Stimulated activated memory B cell treated with anti-CD40 and anti-IgM and Interleukin-4, amounts not matched to agents 10 μg/mL and 1 μg/mL and 100 μg/mL, for 72 hours (primary cell): ENCODE measurements around the gene PYY.

ENCODE experiments used
- ATAC-seq: fragments of 150-1000 bp; cut with Tn5 transposase; 2 replicates; pipeline ENCODE4 v1.10.0; 2021
- H3K27ac Mint-ChIP-seq: one replicate; pipeline ENCODE4 v1.8.0; 2022; ENCODE audit warnings: mild to moderate bottlenecking, mixed read lengths
- H3K27me3 Mint-ChIP-seq: one replicate; pipeline ENCODE4 v1.8.0; 2022; ENCODE audit warnings: mixed read lengths
- H3K36me3 Mint-ChIP-seq: one replicate; pipeline ENCODE4 v1.8.0; 2022; ENCODE audit warnings: mixed read lengths
- H3K4me1 Mint-ChIP-seq: one replicate; pipeline ENCODE4 v1.8.0; 2022; ENCODE audit warnings: mixed read lengths
- H3K4me3 Mint-ChIP-seq: one replicate; pipeline ENCODE4 v1.8.0; 2022; ENCODE audit warnings: mild to moderate bottlenecking, moderate library complexity, mixed read lengths
- H3K9me3 Mint-ChIP-seq: one replicate; pipeline ENCODE4 v1.8.0; 2022; ENCODE audit warnings: mixed read lengths

Gene PYY

DNA sequence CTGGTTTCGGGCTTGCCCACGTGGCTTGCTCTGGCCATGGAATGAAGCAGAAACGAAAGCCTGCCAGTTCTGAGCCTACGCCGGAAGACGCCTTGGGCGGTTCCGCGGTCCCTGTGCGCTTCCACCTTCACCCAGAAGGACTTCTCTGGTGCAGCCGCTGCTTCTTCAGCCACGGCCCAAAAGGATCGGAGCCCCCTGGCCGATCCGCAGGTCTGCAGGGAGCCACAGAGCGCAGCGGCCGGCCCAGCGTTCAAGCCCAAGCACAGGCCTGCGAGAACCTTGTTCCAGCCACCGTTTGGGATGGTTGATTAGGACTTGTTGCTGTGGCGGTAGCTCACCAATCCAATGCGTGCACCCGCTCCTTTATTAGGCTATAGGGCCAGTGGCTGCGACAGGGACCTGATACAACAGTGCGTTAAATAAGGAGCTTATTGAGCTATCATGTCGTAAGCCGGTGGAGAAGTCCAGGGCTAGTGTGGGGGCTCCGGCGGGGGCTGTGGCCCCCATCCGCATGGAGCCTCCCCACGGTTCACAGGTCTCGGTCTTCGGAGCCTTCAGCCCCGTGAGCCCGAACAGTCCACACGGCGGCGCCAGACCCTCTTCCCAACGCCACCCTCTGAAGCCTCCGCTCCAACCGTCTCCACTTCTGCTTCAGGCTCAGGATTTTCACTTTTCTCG, 36.3 kb downstream of the PYY start:
- Mint-ChIP-seq H3K4me1 (peaks cover 12% of the 10 kb centered on the region), H3K4me3 (peak overlapping the region; percentile 67), H3K9me3 (no peaks in the 10 kb centered on the region), H3K27ac (peak overlapping the region; percentile 30), H3K27me3 (peaks cover 8% of the 10 kb centered on the region), H3K36me3 (no peaks in the 10 kb centered on the region)
- peak; percentile 73 for ATAC-seq

DNA sequence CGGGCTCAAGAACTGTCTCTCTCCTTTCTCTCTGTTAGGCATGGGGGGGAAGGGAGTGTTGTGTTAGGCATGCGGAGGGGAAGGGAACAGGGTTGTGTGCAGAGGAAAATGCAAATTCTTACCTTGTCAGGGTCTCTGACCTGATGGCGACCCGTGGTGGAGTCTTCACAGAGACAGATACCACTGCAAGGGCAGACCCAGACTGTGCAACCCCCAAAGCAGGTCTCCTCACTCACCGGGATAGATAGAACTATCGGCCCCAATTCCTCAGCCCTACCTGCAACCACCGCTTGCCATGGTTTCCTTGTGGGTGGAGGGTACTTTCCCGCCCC, 36.8 kb downstream of the PYY start:
- peak overlapping the region; percentile 67 for H3K4me3 Mint-ChIP-seq
- peaks cover 8% of the 10 kb centered on the region for H3K27me3 Mint-ChIP-seq
- H3K9me3 Mint-ChIP-seq, result no peaks in the 10 kb centered on the region
- H3K27ac Mint-ChIP-seq, result peak overlapping the region; percentile 30
- ATAC-seq, result no peak
- H3K4me1 Mint-ChIP-seq, result peaks cover 12% of the 10 kb centered on the region
- H3K36me3 Mint-ChIP-seq, result no peaks in the 10 kb centered on the region

- Mint-ChIP-seq H3K4me1 (peaks cover 12% of the 10 kb centered on the region), H3K36me3 (no peaks in the 10 kb centered on the region), H3K4me3 (no peak overlapping the region), H3K27ac (no peak overlapping the region), H3K9me3 (no peaks in the 10 kb centered on the region), H3K27me3 (peaks cover 8% of the 10 kb centered on the region)
- ATAC-seq, result no peak
Observed at GRCh38 chr17:43916385-43916784, 37.4 kb downstream of the PYY start.

GRCh38 chr17:43915559-43915958, 38.2 kb downstream of the PYY start:
- Mint-ChIP-seq H3K36me3 (no peaks in the 10 kb centered on the region), H3K4me1 (peaks cover 12% of the 10 kb centered on the region), H3K27me3 (peaks cover 4% of the 10 kb centered on the region), H3K27ac (no peak overlapping the region), H3K4me3 (no peak overlapping the region), H3K9me3 (no peaks in the 10 kb centered on the region)
- ATAC-seq, result no peak

DNA sequence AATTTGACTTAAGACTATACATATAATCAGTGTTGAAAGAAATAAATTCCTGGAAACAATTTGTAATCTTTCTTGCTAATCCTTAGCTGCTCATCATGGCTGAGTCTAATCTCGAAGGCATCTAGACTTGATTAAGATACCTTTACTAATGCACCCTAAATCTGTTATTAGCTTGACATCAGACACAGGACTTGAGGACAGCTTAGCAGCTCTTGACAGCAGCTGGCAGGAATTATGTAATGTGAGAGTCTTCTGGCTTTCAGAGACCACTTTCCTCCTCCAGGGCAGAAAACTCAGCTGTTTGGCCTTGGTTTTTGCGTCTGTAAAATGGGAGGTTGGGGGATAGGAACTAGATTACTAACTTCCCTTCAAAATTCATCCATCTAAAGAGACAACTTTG, 39.3 kb downstream of the PYY start:
- no peak for ATAC-seq
- Mint-ChIP-seq H3K27me3 (no peaks in the 10 kb centered on the region), H3K27ac (no peak overlapping the region), H3K4me1 (peaks cover 12% of the 10 kb centered on the region), H3K36me3 (no peaks in the 10 kb centered on the region), H3K9me3 (no peaks in the 10 kb centered on the region), H3K4me3 (no peak overlapping the region)

DNA sequence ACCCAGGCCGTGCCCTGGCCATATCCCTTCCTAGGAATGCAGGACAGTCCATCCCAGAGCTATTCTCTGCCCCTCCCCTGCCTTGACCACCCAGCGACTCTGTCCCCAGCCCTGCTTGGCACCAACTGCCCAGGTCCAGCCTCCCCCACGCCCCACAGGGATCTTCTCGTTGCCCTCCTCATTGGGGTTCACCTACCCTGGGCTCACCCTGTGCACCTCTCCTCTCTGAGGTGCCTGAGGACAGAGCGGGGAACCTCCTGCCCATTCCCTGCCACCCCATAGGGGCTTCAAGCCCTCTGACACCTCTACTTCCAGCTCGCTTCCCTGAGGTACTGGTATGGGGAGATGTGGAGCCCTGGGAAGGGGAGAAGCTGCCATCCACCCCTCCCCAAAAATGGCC, 40.2 kb downstream of the PYY start:
- no peak overlapping the region for H3K4me3 Mint-ChIP-seq

GRCh38 chr17:43912635-43913304, 41.0 kb downstream of the PYY start:
- no peaks in the 10 kb centered on the region for H3K36me3 Mint-ChIP-seq
- no peak for ATAC-seq

More for the DNA sequence above, 40.2 kb downstream of the PYY start:
- Mint-ChIP-seq H3K27me3 (no peaks in the 10 kb centered on the region), H3K36me3 (no peaks in the 10 kb centered on the region), H3K27ac (no peak overlapping the region), H3K4me1 (peaks cover 12% of the 10 kb centered on the region), H3K9me3 (no peaks in the 10 kb centered on the region)
- peak; percentile 25 for ATAC-seq

DNA sequence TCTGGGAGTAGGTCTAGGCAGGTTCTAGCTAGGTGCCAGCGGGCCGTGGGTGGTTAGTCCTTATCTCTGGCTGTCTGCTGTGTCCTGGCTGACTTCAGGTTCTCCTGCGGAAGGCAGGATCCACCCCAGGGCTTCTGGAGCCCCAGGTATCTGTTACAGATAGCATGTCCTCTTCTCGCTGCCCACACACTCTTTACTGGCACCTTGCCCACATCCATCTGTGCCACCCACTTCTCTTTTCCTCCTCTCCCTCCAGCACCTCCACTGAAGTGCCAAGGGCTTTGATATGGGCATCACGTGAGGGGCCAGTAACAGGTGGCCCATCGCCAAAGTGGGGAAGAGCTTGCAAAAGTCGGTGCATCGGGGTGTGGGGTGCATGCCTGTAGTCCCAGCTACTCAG, 41.8 kb downstream of the PYY start:
- Mint-ChIP-seq H3K36me3 (no peaks in the 10 kb centered on the region), H3K9me3 (no peaks in the 10 kb centered on the region), H3K27ac (no peak overlapping the region), H3K4me3 (no peak overlapping the region), H3K4me1 (peaks cover 14% of the 10 kb centered on the region), H3K27me3 (peaks cover 16% of the 10 kb centered on the region)
- no peak for ATAC-seq

More at GRCh38 chr17:43912635-43913304, 41.0 kb downstream of the PYY start:
- no peak overlapping the region for H3K27ac Mint-ChIP-seq
- H3K27me3 Mint-ChIP-seq, result peaks cover 8% of the 10 kb centered on the region
- no peak overlapping the region for H3K4me3 Mint-ChIP-seq
- no peaks in the 10 kb centered on the region for H3K9me3 Mint-ChIP-seq
- H3K4me1 Mint-ChIP-seq, result peaks cover 9% of the 10 kb centered on the region

DNA sequence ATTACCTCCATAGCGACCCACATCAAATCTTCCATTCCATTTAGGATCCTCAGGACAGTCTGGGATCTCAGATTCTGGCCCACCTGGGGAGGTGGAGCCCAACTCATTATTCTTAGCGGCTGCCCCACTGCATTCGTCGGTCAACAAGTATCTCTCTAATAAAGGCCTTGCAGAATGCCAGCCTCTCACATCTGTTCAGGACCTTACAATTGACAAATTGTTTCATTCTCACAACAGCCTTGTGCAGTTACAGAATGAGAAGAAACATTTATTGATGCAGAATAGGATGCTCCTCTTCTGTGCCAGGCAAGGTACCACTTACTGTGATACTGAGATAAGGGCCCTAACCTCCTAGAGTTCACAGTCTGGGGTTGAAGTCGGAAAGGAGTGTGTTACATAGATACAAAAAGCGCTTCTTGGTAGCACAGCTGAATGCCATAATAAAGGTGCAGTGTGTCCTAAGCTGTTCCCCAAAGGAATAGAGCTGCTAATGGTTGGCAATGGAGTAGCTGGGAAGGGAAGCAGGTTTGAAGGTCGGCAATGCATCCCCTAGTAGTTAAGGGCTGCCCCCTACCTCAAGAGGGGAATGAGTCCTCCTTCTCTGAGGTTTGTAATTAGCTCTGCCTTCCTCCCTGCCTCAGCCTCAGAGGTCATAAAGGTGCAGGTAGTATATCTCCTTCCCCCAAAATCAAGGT, 44.1 kb downstream of the PYY start:
- Mint-ChIP-seq H3K4me1 (peaks cover 21% of the 10 kb centered on the region), H3K36me3 (no peaks in the 10 kb centered on the region), H3K4me3 (no peak overlapping the region), H3K27ac (no peak overlapping the region), H3K9me3 (no peaks in the 10 kb centered on the region), H3K27me3 (peaks cover 38% of the 10 kb centered on the region)
- ATAC-seq, result no peak

DNA sequence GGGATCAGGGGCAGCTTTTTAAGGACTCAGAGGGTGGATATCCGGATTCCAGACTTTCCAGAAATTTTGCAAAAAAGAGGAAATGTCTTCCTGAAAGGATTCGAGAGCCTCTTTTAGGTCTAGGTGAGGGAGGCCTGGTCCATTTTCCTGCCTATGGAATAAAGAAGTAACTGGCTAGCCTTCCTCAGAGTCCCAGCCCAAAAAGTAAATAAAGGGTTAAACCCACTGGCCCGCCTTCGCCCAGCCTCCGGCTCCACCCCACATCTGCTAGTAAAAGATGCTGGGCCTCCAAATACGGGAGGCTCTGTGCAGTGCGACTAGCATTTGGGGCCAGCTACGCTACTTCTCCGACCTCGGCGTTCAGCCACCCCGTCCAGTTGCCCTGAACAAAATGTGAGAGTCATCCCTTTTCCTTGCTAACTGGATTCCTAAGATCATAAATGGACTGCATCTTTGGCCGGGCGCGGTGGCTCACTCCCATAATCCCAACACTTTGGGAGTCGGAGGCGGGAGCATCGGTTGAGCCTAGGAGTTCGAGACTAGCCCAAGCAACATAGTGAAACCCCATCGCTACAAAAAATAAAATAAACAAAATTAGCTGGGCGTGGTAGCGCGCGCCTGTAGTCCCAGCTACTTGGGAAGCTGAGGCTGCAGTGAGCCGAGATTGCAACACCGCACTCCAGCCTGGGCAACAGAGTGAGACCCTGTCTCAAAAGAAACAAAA, 45.6 kb downstream of the PYY start:
- Mint-ChIP-seq H3K4me1 (peaks cover 21% of the 10 kb centered on the region), H3K27me3 (peaks cover 54% of the 10 kb centered on the region), H3K4me3 (no peak overlapping the region), H3K36me3 (no peaks in the 10 kb centered on the region), H3K9me3 (no peaks in the 10 kb centered on the region), H3K27ac (no peak overlapping the region)
- ATAC-seq, result no peak

GRCh38 chr17:43907425-43907981, 46.2 kb downstream of the PYY start, which contains the start of gene MPP2:
Gene MPP2 (minus strand): TSS chr17:43907536. CDS start chr17:43904460, 3,076 bp downstream.
- Mint-ChIP-seq H3K27ac (no peak within 1 kb of the TSS), H3K4me1 (peaks cover 21% of the 10 kb centered on the region), H3K36me3 (no peaks in the 10 kb centered on the region), H3K4me3 (peak within 1 kb of the TSS; percentile 53), H3K9me3 (no peaks in the 10 kb centered on the region), H3K27me3 (peaks cover 60% of the 10 kb centered on the region)
- peak; percentile 50 for ATAC-seq

DNA sequence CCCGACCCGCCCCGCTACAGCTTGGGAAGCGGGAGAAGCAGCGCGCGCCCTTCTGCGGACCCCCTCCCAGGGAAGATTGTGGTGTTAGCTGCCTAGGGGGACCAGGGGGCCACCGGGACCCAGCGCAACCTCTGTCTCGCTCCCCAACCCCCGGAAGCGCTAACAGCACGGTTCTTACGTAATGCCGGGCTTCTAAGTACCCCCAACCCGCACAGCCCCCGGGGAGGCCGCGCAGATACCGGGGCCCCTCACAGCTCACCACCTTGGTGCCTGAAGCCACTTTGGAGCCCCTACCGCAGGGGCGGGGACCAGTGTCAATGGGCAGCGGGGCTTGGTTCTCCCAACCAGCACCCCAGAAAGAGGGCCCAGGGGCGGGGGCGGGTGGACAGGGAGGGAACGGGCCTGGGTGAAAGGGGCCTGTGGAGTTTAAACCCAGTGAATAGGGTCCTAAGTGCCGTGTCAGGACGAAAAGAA, 46.8 kb downstream of the PYY start:
- peaks cover 65% of the 10 kb centered on the region for H3K27me3 Mint-ChIP-seq
- no peak for ATAC-seq

DNA sequence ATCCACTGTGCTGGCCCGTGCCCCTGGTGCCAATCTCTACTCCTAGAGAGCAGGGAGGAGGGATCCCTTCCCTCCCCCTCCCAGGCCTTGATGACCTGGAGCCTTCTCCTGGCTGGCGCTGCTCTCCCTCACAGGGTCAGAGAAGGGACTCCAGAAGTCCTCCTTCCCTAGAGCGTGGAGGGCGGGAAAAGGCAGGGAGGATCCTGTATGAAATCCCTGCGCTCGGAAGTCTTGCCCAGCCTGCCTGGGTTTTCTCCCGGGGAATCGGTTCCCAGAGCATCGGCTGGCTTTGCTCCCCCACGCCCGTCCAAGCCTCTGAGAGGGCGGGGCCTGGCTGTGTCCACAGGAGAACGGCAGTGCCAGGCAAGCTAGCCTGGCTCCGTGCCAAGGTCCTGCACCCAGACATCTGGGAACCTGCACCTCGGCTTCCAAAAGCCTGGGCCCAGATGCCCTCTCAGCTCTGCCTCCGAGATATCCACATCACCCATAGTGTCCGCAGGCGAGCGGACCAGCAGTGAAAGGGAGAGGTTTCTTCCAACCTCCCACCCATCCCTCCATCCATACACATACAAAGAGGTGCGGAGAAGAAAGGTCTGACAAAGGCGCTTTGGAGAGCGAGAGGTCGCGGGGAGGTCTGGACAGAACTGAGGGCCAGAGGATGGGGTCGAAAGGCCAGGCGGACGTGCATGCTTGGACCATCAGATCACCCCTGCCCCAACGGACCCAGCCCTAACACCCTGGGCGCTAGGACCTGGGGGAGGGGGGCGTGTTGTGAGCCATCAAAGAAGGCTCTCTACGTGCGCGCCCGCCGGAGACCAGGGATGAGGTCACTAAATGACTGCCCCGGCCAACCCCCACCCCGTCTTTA, 47.5 kb downstream of the PYY start:
- peaks cover 24% of the 10 kb centered on the region for H3K4me1 Mint-ChIP-seq
- H3K36me3 Mint-ChIP-seq, result no peaks in the 10 kb centered on the region
- ATAC-seq, result no peak
- peak overlapping the region; percentile 40 for H3K4me3 Mint-ChIP-seq
- H3K27ac Mint-ChIP-seq, result no peak overlapping the region
- peaks cover 72% of the 10 kb centered on the region for H3K27me3 Mint-ChIP-seq
- H3K9me3 Mint-ChIP-seq, result no peaks in the 10 kb centered on the region

More for the DNA sequence above, 46.8 kb downstream of the PYY start:
- H3K4me3 Mint-ChIP-seq, result peak overlapping the region; percentile 53
- no peaks in the 10 kb centered on the region for H3K9me3 Mint-ChIP-seq
- H3K4me1 Mint-ChIP-seq, result peaks cover 21% of the 10 kb centered on the region
- no peaks in the 10 kb centered on the region for H3K36me3 Mint-ChIP-seq
- no peak overlapping the region for H3K27ac Mint-ChIP-seq

DNA sequence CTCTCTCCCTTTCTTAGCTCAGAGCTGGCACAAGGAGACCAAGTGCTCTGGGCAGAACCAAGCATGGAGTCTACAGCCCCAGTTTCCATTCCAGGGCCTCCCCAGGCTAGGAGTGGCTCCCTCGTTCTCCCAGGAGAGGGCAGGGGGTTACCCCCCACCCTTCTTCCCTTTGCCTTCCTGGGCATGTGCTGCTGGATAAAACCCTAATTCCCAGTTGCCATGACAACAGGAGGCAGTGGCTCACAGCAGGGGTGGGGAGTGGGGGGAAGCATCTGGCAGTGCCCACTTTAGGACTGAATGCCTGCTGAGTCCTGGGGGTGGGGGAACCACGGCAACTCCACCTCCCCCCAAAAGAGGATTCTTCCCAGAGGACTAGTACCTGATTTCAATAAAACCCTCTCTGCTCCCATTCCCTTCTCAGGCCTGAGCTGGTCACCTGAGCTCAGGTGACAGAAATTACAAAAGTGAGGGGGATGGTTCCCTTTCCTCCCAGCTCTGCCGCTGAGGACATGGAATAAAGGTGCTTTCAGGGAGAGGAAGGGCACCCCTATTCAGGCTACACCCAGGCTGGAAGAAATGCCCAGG, 48.2 kb downstream of the PYY start:
- ATAC-seq, result no peak
- H3K4me1 Mint-ChIP-seq, result peaks cover 31% of the 10 kb centered on the region
- no peaks in the 10 kb centered on the region for H3K9me3 Mint-ChIP-seq
- no peaks in the 10 kb centered on the region for H3K36me3 Mint-ChIP-seq
- no peak overlapping the region for H3K4me3 Mint-ChIP-seq
- peaks cover 79% of the 10 kb centered on the region for H3K27me3 Mint-ChIP-seq
- H3K27ac Mint-ChIP-seq, result no peak overlapping the region
